Measurements from ENCODE around the gene DLG2.
A peak's percentile ranks its signal among the peaks of the same experiment; 100 is the strongest.

Gene DLG2

GRCh38 chr11:85541683-85542082 is 85.5 kb downstream of the DLG2 start:
- no peak for FAIRE-seq

- no peak for FAIRE-seq
Measured at GRCh38 chr11:85540635-85541205, 86.4 kb downstream of the DLG2 start.

DNA sequence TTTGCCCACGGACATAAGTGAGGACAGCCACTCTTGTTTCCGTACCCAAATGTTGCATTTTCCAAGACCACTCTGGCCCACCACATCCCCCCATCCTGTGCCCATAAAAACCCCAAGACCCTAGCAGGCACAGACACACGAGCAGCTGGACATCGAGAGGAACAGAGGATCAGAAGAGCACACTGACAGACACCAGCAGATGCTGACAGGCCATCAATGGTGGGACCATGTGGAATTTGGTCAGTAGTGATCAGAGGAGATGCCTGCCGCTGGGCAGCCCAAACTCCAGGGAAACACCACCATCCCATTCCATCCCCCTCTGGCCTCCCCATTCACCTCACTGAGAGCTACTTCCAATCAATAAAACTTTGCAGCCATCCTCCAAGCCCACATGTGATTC is 87.0 kb downstream of the DLG2 start:
- FAIRE-seq, result no peak

GRCh38 chr11:85539740-85540139 is 87.4 kb downstream of the DLG2 start:
- FAIRE-seq, result no peak

GRCh38 chr11:85539029-85539689 is 88.0 kb downstream of the DLG2 start:
- FAIRE-seq, result no peak

GRCh38 chr11:85536438-85536837 is 90.7 kb downstream of the DLG2 start:
- FAIRE-seq, result no peak

- no peak for FAIRE-seq
Measured at GRCh38 chr11:85534806-85535205, 92.3 kb downstream of the DLG2 start.

GRCh38 chr11:85531191-85531897 is 95.8 kb downstream of the DLG2 start:
- no peak for FAIRE-seq

DNA sequence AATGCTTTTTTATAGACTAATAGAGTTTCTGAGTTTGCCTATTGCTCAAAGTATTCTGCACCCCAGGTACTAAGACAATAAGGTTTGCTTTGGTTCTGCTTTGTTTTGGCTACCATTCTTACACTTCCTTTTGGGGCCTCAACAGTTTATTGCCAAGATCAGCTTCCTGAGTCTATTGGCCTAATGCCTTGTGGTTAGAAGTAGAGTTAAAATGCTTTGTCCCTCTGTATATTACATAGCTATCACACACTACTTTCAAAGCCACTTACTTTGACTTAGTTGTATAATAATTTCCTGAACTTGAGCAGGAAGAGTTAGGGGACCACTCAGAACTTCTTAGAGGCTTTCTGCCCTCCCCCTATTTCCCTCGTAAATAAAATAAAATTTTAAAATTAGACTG is 96.5 kb downstream of the DLG2 start:
- FAIRE-seq, result no peak

- no peak for FAIRE-seq
Measured at GRCh38 chr11:85526564-85526963, 100.6 kb downstream of the DLG2 start.

DNA sequence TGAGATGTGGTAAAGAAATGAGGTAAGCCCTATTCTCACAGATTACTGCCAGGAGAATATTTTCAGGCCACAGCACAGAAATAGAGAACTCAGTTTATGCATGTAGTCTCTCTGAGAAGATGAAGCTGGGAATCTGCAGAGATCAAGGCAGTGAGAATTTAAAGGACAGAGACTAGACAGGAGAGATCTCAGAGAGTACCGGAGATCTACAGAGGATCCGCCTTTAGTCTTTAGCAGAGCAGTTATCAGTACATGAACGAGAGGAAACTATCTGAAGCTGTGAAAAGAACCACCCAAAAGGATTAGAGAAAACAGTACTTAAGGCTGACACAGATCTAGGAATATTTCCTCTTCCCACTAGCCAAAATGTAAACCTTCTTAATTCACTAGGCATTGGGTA is 101.5 kb downstream of the DLG2 start:
- FAIRE-seq, result no peak

DNA sequence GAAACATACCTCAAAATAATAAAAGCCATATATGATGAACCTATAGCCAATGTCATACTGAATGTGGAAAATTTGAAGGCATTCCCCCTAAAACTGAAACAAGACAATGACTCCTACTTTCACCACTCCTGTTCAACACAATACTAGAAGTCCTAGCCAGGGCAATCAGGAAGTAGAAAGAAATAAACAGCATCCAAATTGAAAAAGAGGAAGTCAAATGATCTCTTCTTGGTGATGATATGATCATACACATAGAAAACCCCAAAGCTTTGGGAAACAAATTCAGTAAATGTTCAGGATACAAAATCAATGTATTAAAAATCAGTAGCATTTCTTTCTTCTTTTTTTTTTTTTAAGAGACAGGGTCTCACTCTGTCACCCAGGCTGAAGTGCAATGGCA is 109.9 kb downstream of the DLG2 start:
- no peak for FAIRE-seq

GRCh38 chr11:85495918-85496317 is 131.2 kb downstream of the DLG2 start:
- no peak for FAIRE-seq

GRCh38 chr11:85494396-85494795 is 132.7 kb downstream of the DLG2 start:
- FAIRE-seq, result no peak

GRCh38 chr11:85485902-85486301 is 141.2 kb downstream of the DLG2 start:
- FAIRE-seq, result no peak

GRCh38 chr11:85483861-85484260 is 143.3 kb downstream of the DLG2 start:
- FAIRE-seq, result no peak

DNA sequence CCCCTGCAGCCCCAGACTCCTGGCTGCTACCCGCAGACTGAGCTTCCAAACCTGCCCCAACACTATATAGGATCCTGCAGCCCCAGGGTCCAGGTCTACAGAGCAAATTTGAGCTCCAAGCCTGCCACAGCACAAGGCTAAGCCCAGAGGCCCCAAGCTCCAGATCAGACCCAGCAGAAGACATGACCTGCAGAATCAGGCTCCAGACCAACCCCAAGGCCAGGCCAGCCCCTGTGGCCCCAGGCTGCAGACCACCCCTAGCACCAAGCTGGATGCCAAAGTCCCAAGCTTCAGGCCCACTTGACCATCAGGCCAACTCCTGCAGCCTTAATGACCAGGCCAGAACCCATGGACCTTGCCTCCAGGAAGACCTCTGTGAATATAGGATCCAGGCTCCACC is 145.3 kb downstream of the DLG2 start:
- FAIRE-seq, result no peak

DNA sequence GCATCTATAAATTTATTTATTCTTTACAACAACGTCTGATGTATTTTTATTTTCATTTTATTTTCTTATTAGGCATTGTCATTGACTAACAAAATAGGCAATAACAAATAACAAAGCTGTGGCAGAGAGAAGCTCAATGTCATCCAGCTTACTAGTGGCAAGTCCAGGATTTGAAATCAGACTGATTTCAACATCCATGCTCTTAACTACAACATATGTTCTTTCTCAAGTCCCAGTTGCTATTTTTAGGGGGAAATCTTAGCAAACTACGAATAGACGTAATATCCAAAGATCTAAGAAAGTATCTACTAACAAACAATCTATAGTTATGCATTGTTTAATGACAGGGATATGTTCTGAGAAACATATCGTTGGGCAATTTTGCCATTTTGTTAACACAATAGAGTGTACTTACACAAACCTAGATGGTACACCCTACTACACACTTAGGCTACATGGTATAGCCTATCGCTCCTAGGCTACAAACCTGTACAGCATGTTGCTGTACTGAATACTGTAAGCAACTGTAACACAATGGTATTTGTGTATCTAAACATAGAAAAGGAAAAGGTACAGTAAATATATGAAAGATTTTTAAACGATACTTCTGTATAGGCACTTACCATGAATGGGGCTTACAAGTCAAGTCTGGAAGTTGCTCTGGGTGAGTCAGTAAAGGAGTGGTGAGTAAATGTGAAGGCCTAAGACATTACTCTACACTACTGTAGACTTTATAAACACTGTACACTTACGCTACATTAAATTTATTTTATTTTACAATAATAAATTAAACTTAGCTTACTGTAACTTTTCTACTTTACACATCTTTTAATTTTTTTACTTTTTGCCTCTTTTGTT is 151.3 kb downstream of the DLG2 start:
- FAIRE-seq, result no peak

DNA sequence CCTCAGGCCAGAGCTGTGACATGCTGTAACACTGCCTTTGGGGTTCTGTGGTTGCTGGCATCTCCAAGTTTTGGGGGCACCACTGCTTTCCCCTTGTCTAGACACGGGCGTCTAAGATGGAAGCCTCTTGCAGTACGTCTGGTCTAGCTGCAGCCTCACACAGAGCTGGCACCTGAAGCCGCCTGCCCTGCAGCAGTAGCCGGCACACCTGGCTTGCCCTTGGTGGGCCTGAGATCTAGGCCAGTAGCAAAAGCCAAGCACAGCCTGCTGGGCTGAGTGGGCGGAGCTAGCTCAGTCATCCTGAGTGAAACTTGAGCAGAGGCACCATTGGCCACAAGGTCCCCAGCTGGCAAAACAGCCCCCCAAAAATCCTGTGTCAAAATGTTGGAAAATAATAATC is 154.2 kb downstream of the DLG2 start:
- FAIRE-seq, result no peak

- no peak for FAIRE-seq
Measured at GRCh38 chr11:85464283-85464682, 162.9 kb downstream of the DLG2 start.

DNA sequence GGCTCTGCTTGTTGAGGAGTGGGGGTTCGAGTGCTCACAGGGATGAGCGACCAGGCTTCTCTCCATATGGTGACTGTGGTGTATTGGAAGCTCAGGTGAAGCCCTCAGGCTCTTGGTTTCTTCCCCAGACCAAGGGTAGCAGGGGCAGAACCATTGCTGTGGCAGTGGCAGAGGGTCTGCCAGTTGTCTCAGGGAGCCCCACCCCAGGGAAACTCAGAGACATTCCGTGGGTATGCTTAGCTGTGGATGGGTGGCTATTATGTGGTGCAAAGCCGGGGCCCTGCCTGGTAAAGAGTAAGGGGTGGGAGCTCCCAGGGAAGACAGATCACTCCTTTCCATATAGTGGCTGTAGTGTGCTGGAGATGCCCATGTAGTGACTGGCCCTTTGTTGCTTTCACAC is 167.8 kb downstream of the DLG2 start:
- FAIRE-seq, result no peak

- FAIRE-seq, result no peak
Measured at GRCh38 chr11:85444479-85444878, 182.7 kb downstream of the DLG2 start.

GRCh38 chr11:85440273-85440672 is 186.9 kb downstream of the DLG2 start:
- no peak for FAIRE-seq

- FAIRE-seq, result peak; percentile 49
Measured at GRCh38 chr11:85438328-85438727, 188.8 kb downstream of the DLG2 start.
